ENCODE data around the gene DOCK9. TPM values are rescaled to one million over a fixed set of nuclear protein-coding genes. Genes with fewer than 3 reads are reported as not detected.
"Not testable (repeated sequence)": the region's sequence is repeated elsewhere in the genome, so short reads cannot be mapped to it uniquely, and the experiment has no call there.

Gene DOCK9
- total RNA-seq, 1 experiment from 2014 or later, result 100 TPM

- no peak for DNase-seq (ENCODE audit: low read depth)
Measured at GRCh38 chr13:98824376-98825160, 153.3 kb downstream of the DOCK9 start.

- no peak for DNase-seq (ENCODE audit: low read depth)
Measured at GRCh38 chr13:98823442-98823841, 154.4 kb downstream of the DOCK9 start.

- DNase-seq (ENCODE audit: low read depth), result no peak
Measured at GRCh38 chr13:98822225-98822606, 155.6 kb downstream of the DOCK9 start.

GRCh38 chr13:98821372-98822224 lies 156.3 kb downstream of the DOCK9 start:
- DNase-seq (ENCODE audit: low read depth), result no peak

GRCh38 chr13:98820744-98821371 lies 157.0 kb downstream of the DOCK9 start:
- DNase-seq (ENCODE audit: low read depth), result no peak

- no peak for DNase-seq (ENCODE audit: low read depth)
Measured at GRCh38 chr13:98820300-98820699, 157.6 kb downstream of the DOCK9 start.

- no peak for DNase-seq (ENCODE audit: low read depth)
Measured at GRCh38 chr13:98819382-98820010, 158.4 kb downstream of the DOCK9 start.

GRCh38 chr13:98816406-98816805 lies 161.5 kb downstream of the DOCK9 start:
- DNase-seq (ENCODE audit: low read depth), result no peak

- DNase-seq (ENCODE audit: low read depth), result no peak
Measured at GRCh38 chr13:98813993-98814392, 163.9 kb downstream of the DOCK9 start.

- DNase-seq (ENCODE audit: low read depth), result not testable (repeated sequence)
Measured at GRCh38 chr13:98812186-98812790, 165.6 kb downstream of the DOCK9 start.

GRCh38 chr13:98810746-98811145 lies 167.1 kb downstream of the DOCK9 start:
- no peak for DNase-seq (ENCODE audit: low read depth)

- DNase-seq (ENCODE audit: low read depth), result no peak
Measured at GRCh38 chr13:98809345-98809777, 168.5 kb downstream of the DOCK9 start.

GRCh38 chr13:98807774-98808173 lies 170.1 kb downstream of the DOCK9 start:
- DNase-seq (ENCODE audit: low read depth), result no peak

- no peak for DNase-seq (ENCODE audit: low read depth)
Measured at GRCh38 chr13:98804336-98804855, 173.5 kb downstream of the DOCK9 start.

- DNase-seq (ENCODE audit: low read depth), result no peak
Measured at GRCh38 chr13:98803921-98804320, 173.9 kb downstream of the DOCK9 start.

- no peak for DNase-seq (ENCODE audit: low read depth)
Measured at GRCh38 chr13:98803111-98803561, 174.7 kb downstream of the DOCK9 start.

- DNase-seq (ENCODE audit: low read depth), result no peak
Measured at GRCh38 chr13:98802559-98802958, 175.3 kb downstream of the DOCK9 start.

GRCh38 chr13:98801626-98802418 lies 176.0 kb downstream of the DOCK9 start:
- no peak for DNase-seq (ENCODE audit: low read depth)

- DNase-seq (ENCODE audit: low read depth), result no peak
Measured at GRCh38 chr13:98800078-98800477, 177.8 kb downstream of the DOCK9 start.
